Measurements from ENCODE around the gene HIPK2.

The HIPK2 gene

GRCh38 chr7:139575338-139575680 lies 202.5 kb downstream of the HIPK2 start:
- DNase-seq (ENCODE audit: low spot score): no peak
- TF ChIP-seq CTCF (conservative IDR thresholded peaks at IDR 0.05; ENCODE audit: low read depth): no peak
- POLR2A ChIA-PET (ENCODE audit: low non-redundant PET): no interaction called here
- CTCF ChIA-PET: interaction anchor here (0.6 kb wide), 1 partner anchor 441 kb away, joined by 3 read pairs; no protein-coding TSS in a partner anchor
- H3K27ac ChIP-seq: no peak overlapping the region

- POLR2A ChIA-PET (ENCODE audit: low non-redundant PET): no interaction called here
- TF ChIP-seq CTCF (conservative IDR thresholded peaks at IDR 0.05; ENCODE audit: low read depth): no peak
- no peak overlapping the region for H3K27ac ChIP-seq
- no peak for DNase-seq (ENCODE audit: low spot score)
- CTCF ChIA-PET: interaction anchor here (0.6 kb wide), 1 partner anchor 442 kb away, joined by 3 read pairs; no protein-coding TSS in a partner anchor
Observed at GRCh38 chr7:139574618-139575337, 203.0 kb downstream of the HIPK2 start.

- no peak overlapping the region for H3K27ac ChIP-seq
- DNase-seq (ENCODE audit: low spot score): no peak
- POLR2A ChIA-PET (ENCODE audit: low non-redundant PET): interaction anchor here (0.7 kb wide), 1 partner anchor 14 kb away, joined by 5 read pairs; no protein-coding TSS in a partner anchor
- no peak for TF ChIP-seq CTCF (conservative IDR thresholded peaks at IDR 0.05; ENCODE audit: low read depth)
- CTCF ChIA-PET: no interaction called here
Observed at GRCh38 chr7:139573871-139574270, 203.9 kb downstream of the HIPK2 start.

GRCh38 chr7:139572704-139573385 lies 205.0 kb downstream of the HIPK2 start:
- TF ChIP-seq CTCF (conservative IDR thresholded peaks at IDR 0.05; ENCODE audit: low read depth): no peak
- POLR2A ChIA-PET (ENCODE audit: low non-redundant PET): interaction anchor here (0.7 kb wide), 1 partner anchor 15 kb away, joined by 5 read pairs; no protein-coding TSS in a partner anchor
- CTCF ChIA-PET: no interaction called here

GRCh38 chr7:139572071-139572470 lies 205.7 kb downstream of the HIPK2 start:
- POLR2A ChIA-PET (ENCODE audit: low non-redundant PET): no interaction called here
- TF ChIP-seq CTCF (conservative IDR thresholded peaks at IDR 0.05; ENCODE audit: low read depth): no peak
- DNase-seq (ENCODE audit: low spot score): no peak
- CTCF ChIA-PET: interaction anchor here (0.5 kb wide), 1 partner anchor 47 kb away, joined by 4 read pairs; no protein-coding TSS in a partner anchor
- H3K27ac ChIP-seq: no peak overlapping the region

More at GRCh38 chr7:139572704-139573385, 205.0 kb downstream of the HIPK2 start:
- DNase-seq (ENCODE audit: low spot score): no peak
- H3K27ac ChIP-seq: no peak overlapping the region

- no peak overlapping the region for H3K27ac ChIP-seq
- ChIA-PET CTCF (interaction anchor here (0.5 kb wide), 1 partner anchor 47 kb away, joined by 4 read pairs; no protein-coding TSS in a partner anchor), POLR2A (ENCODE audit: low non-redundant PET) (no interaction called here)
- DNase-seq (ENCODE audit: low spot score): no peak
- no peak for TF ChIP-seq CTCF (conservative IDR thresholded peaks at IDR 0.05; ENCODE audit: low read depth)
Observed at GRCh38 chr7:139571651-139572050, 206.1 kb downstream of the HIPK2 start.
